Neural cell (in vitro differentiated cells): ENCODE measurements around the gene CD247. TPM values are rescaled to one million over a fixed set of nuclear protein-coding genes. Genes with fewer than 3 reads are reported as not detected.

Experiments
- H2AFZ ChIP-seq: fragments of 200-600, 300-800 bp; sonication (generic), shearing (Covaris generic); 2 replicates; pipeline ENCODE4 v1.6.0; 2014; ENCODE audit warnings: low read depth, mild to moderate bottlenecking, antibody characterized with exemption, low read length, moderate library complexity
- H3F3A ChIP-seq: fragments of 200-600 bp; shearing (Covaris generic); 2 replicates; pipeline ENCODE4 v1.6.1; 2016; ENCODE audit warnings: mild to moderate bottlenecking, moderate library complexity, mixed read lengths, antibody characterized with exemption, low read length; ENCODE audit not compliant: insufficient read depth, poor library complexity, severe bottlenecking
- H3K27ac ChIP-seq: fragments of 200-600, 300-800 bp; sonication (generic), shearing (Covaris generic); 2 replicates; pipeline ENCODE4 v1.5.1; 2014; ENCODE audit warnings: mild to moderate bottlenecking, low read length, moderate library complexity
- H3K27me3 ChIP-seq: fragments of 300-800, 200-600 bp; sonication (generic), shearing (Covaris generic); 2 replicates; pipeline ENCODE4 v1.6.0; 2014; ENCODE audit warnings: mild to moderate bottlenecking, low read depth, low read length, moderate library complexity; ENCODE audit not compliant: insufficient read depth
- H3K36me3 ChIP-seq: fragments of 300-800, 200-600 bp; sonication (generic), shearing (Covaris generic); 2 replicates; pipeline ENCODE4 v1.5.1; 2014; ENCODE audit warnings: mild to moderate bottlenecking, antibody characterized with exemption, low read length, moderate library complexity; ENCODE audit not compliant: insufficient read depth
- H3K4me2 ChIP-seq: fragments of 300-800, 200-600 bp; sonication (generic), shearing (Covaris generic); 2 replicates; pipeline ENCODE4 v1.6.0; 2014; ENCODE audit warnings: mild to moderate bottlenecking, low read length
- H3K4me3 ChIP-seq: fragments of 300-800, 200-600 bp; sonication (generic), shearing (Covaris generic); 2 replicates; pipeline ENCODE4 v1.5.1; 2014; ENCODE audit warnings: mild to moderate bottlenecking, low read length, moderate library complexity
- H3K79me2 ChIP-seq: fragments of 200-600 bp; shearing (Covaris generic); replicated peaks from 2 replicates; pipeline ENCODE4 v1.6.0; 2014; ENCODE audit warnings: mild to moderate bottlenecking, low read length, moderate library complexity; ENCODE audit not compliant: insufficient read depth
- H3K9ac ChIP-seq: fragments of 300-800, 200-600 bp; sonication (generic), shearing (Covaris generic); 2 replicates; pipeline ENCODE4 v1.6.1; 2016; ENCODE audit warnings: mild to moderate bottlenecking, low read length, mixed read lengths
- H3K9me2 ChIP-seq: fragments of 200-600 bp; shearing (Covaris generic); 2 replicates; pipeline ENCODE4 v1.6.1; 2016; ENCODE audit warnings: mild to moderate bottlenecking, low read length, mixed read lengths; ENCODE audit not compliant: insufficient read depth
- H3K9me3 ChIP-seq: fragments of 200-600, 300-800 bp; sonication (generic), shearing (Covaris generic); 2 replicates; pipeline ENCODE4 v1.6.1; 2016; ENCODE audit warnings: mild to moderate bottlenecking, mixed run types, low read length, moderate library complexity, mixed read lengths
- H4K20me1 ChIP-seq: fragments of 200-600 bp; shearing (Covaris generic); 2 replicates; pipeline ENCODE4 v1.6.1; 2016; ENCODE audit warnings: mild to moderate bottlenecking, mixed run types; ENCODE audit not compliant: insufficient read depth
- CTCF ChIP-seq: fragments of 450-650 bp; IDR thresholded peaks from 2 replicates; pipeline ENCODE4 v1.5.1; 2014; ENCODE audit warnings: antibody characterized with exemption, mild to moderate bottlenecking, moderate library complexity; ENCODE audit not compliant: poor library complexity, severe bottlenecking
- EP300 ChIP-seq: fragments of 450-650 bp; conservative IDR thresholded peaks from 2 replicates; pipeline ENCODE4 v1.6.1; 2014; ENCODE audit warnings: antibody characterized with exemption, mild to moderate bottlenecking, moderate library complexity; ENCODE audit not compliant: poor library complexity, severe bottlenecking
- EZH2 ChIP-seq: fragments of 200-600, 300-800 bp; shearing (Covaris generic), sonication (generic); IDR thresholded peaks from 2 replicates; pipeline ENCODE4 v1.6.1; 2014; ENCODE audit warnings: antibody characterized with exemption, low read length, borderline replicate concordance, mild to moderate bottlenecking; ENCODE audit not compliant: insufficient read depth, poor library complexity, severe bottlenecking
- MXI1 ChIP-seq: fragments of 450-650 bp; conservative IDR thresholded peaks from 2 replicates; pipeline ENCODE4 v1.6.1; 2014; ENCODE audit warnings: antibody characterized with exemption, mild to moderate bottlenecking; ENCODE audit not compliant: poor library complexity, severe bottlenecking
- POLR2AphosphoS5 ChIP-seq: IDR thresholded peaks from 2 replicates; pipeline ENCODE4 v1.6.1; 2012
- RAD21 ChIP-seq: fragments of 450-650 bp; conservative IDR thresholded peaks from 2 replicates; pipeline ENCODE4 v1.6.1; 2014; ENCODE audit warnings: antibody characterized with exemption, mild to moderate bottlenecking, moderate library complexity
- SMC3 ChIP-seq: fragments of 450-650 bp; conservative IDR thresholded peaks from 2 replicates; pipeline ENCODE4 v1.6.1; 2014; ENCODE audit warnings: antibody characterized with exemption, mild to moderate bottlenecking, moderate library complexity; ENCODE audit not compliant: poor library complexity
- TAF1 ChIP-seq: IDR thresholded peaks from 2 replicates; pipeline ENCODE4 v1.6.1; 2012; ENCODE audit warnings: low read depth
- polyA plus RNA-seq: library from polyadenylated mRNA; depleted of rRNA; stranded (reverse); fragments of >200 nt; gene quantifications from 2 replicates; pipeline ENCODE4 v1.2.3, GENCODE V29; 2014
- TF ChIP-seq, protein P1 (sequence below): IDR thresholded peaks from 2 replicates; pipeline ENCODE4 v1.6.1; 2012; ENCODE audit warnings: borderline replicate concordance

Gene CD247
- polyA plus RNA-seq, 1 donor from 2014 or later = not detected

- Histone ChIP-seq H3K9ac (no peak overlapping the region), H3K4me3 (no peak overlapping the region), H3K27me3 (no peaks in the 10 kb centered on the region), H3K79me2 (no peaks in the 10 kb centered on the region), H3K9me3 (no peaks in the 10 kb centered on the region), H3K4me2 (no peak overlapping the region), H2AFZ (no peak overlapping the region), H3K9me2 (no peaks in the 10 kb centered on the region), H3F3A (no peaks in the 10 kb centered on the region), H3K27ac (no peak overlapping the region), H4K20me1 (no peaks in the 10 kb centered on the region), H3K36me3 (no peaks in the 10 kb centered on the region)
- TF ChIP-seq SMC3 = no peak
- no peak for TF ChIP-seq EP300
- TF ChIP-seq CTCF = no peak
Measured at GRCh38 chr1:167502719-167503462, 15.4 kb downstream of the CD247 start.

- H3K4me3 ChIP-seq = no peak overlapping the region
- no peak overlapping the region for H3K4me2 ChIP-seq
- H3F3A ChIP-seq = no peaks in the 10 kb centered on the region
- no peak overlapping the region for H2AFZ ChIP-seq
- H3K9me3 ChIP-seq = no peaks in the 10 kb centered on the region
- H3K36me3 ChIP-seq = no peaks in the 10 kb centered on the region
- no peak for TF ChIP-seq SMC3
- no peak for TF ChIP-seq MXI1
- TF ChIP-seq POLR2AphosphoS5 = no peak
- TF ChIP-seq EZH2 = no peak
- TF ChIP-seq EP300 = no peak
- no peak for TF ChIP-seq CTCF
- TF ChIP-seq TAF1 = no peak
- TF ChIP-seq RAD21 = no peak
- TF ChIP-seq, protein P1, sequence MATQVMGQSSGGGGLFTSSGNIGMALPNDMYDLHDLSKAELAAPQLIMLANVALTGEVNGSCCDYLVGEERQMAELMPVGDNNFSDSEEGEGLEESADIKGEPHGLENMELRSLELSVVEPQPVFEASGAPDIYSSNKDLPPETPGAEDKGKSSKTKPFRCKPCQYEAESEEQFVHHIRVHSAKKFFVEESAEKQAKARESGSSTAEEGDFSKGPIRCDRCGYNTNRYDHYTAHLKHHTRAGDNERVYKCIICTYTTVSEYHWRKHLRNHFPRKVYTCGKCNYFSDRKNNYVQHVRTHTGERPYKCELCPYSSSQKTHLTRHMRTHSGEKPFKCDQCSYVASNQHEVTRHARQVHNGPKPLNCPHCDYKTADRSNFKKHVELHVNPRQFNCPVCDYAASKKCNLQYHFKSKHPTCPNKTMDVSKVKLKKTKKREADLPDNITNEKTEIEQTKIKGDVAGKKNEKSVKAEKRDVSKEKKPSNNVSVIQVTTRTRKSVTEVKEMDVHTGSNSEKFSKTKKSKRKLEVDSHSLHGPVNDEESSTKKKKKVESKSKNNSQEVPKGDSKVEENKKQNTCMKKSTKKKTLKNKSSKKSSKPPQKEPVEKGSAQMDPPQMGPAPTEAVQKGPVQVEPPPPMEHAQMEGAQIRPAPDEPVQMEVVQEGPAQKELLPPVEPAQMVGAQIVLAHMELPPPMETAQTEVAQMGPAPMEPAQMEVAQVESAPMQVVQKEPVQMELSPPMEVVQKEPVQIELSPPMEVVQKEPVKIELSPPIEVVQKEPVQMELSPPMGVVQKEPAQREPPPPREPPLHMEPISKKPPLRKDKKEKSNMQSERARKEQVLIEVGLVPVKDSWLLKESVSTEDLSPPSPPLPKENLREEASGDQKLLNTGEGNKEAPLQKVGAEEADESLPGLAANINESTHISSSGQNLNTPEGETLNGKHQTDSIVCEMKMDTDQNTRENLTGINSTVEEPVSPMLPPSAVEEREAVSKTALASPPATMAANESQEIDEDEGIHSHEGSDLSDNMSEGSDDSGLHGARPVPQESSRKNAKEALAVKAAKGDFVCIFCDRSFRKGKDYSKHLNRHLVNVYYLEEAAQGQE = no peak
- H3K9ac ChIP-seq = no peak overlapping the region
- H3K27me3 ChIP-seq = no peaks in the 10 kb centered on the region
- no peaks in the 10 kb centered on the region for H3K9me2 ChIP-seq
- no peaks in the 10 kb centered on the region for H4K20me1 ChIP-seq
- no peaks in the 10 kb centered on the region for H3K79me2 ChIP-seq
- no peak overlapping the region for H3K27ac ChIP-seq
Measured at GRCh38 chr1:167502192-167502551, 16.2 kb downstream of the CD247 start.
